HEK293 (cell line): Measurements from ENCODE around the gene CCDC61.

Experiments used
- CTCF ChIA-PET: fragments of 350-600 bp; formaldehyde crosslinking; extraction: SDS; loops from one replicate; lab custom pipeline; 2021; ENCODE audit warnings: antibody characterized with exemption; lab: Yijun Ruan, JAX
- POLR2A ChIA-PET: fragments of 300-600 bp; formaldehyde crosslinking; extraction: SDS; loops from one replicate; lab custom pipeline; 2020; ENCODE audit warnings: antibody characterized with exemption, inconsistent platforms; lab: Yijun Ruan, JAX
- H3K27ac ChIP-seq: fragments of 200-500 bp; sonication (Bioruptor generic); 2 replicates; pipeline ENCODE4 v1.5.1; 2014; ENCODE audit warnings: low read depth, low read length, control low read depth, inconsistent platforms; ENCODE audit errors: extremely low read depth
- H3K36me3 ChIP-seq, 2 experiments: fragments of 200-500 bp in 1 of 2; sonication (Bioruptor generic) in 1 of 2; 1 replicate in 1 of 2; 2 replicates in 1 of 2; pipeline ENCODE4 v1.5.1; 2014 to 2017; ENCODE audit warnings: inconsistent platforms in 2 of 2, low read length in 2 of 2; ENCODE audit not compliant: control insufficient read depth in 2 of 2, insufficient read depth in 1 of 2
- H3K4me1 ChIP-seq: fragments of 200-500 bp; sonication (Bioruptor generic); 2 replicates; pipeline ENCODE4 v1.5.1; 2014; ENCODE audit warnings: mild to moderate bottlenecking, low read length, inconsistent platforms; ENCODE audit not compliant: control insufficient read depth, insufficient read depth
- H3K4me3 ChIP-seq: 2 replicates; pipeline ENCODE4 v1.5.1; 2011; ENCODE audit warnings: low read depth, mild to moderate bottlenecking, control low read depth, low read length, moderate library complexity
- H3K9me3 ChIP-seq: fragments of 200-500 bp; sonication (Bioruptor generic); 2 replicates; pipeline ENCODE4 v1.5.1; 2014; ENCODE audit warnings: low read depth, low read length, inconsistent platforms; ENCODE audit not compliant: control insufficient read depth, insufficient read depth
- FEZF1 ChIP-seq: fragments of 450-650 bp; formaldehyde crosslinking; IDR thresholded peaks from 2 replicates; pipeline ENCODE4 v1.5.1; 2016; ENCODE audit warnings: missing biosample characterization, missing genetic modification characterization
- PRDM1 ChIP-seq: fragments of 450-650 bp; formaldehyde crosslinking; IDR thresholded peaks from 2 replicates; pipeline ENCODE4; 2016; ENCODE audit warnings: missing biosample characterization, missing genetic modification characterization
- ZBTB20 ChIP-seq: fragments of 450-650 bp; formaldehyde crosslinking; IDR thresholded peaks from 2 replicates; pipeline ENCODE4 v1.5.1; 2016; ENCODE audit warnings: missing biosample characterization, missing genetic modification characterization
- ZFP37 ChIP-seq: fragments of 450-650 bp; formaldehyde crosslinking; IDR thresholded peaks from 2 replicates; pipeline ENCODE4 v1.5.1; 2016; ENCODE audit warnings: missing biosample characterization, missing genetic modification characterization
- ZNF19 ChIP-seq: fragments of 450-650 bp; formaldehyde crosslinking; IDR thresholded peaks from 2 replicates; pipeline ENCODE4; 2016; ENCODE audit warnings: missing biosample characterization, missing genetic modification characterization, low read depth
- ZNF24 ChIP-seq: fragments of 450-650 bp; formaldehyde crosslinking; IDR thresholded peaks from 2 replicates; pipeline ENCODE4 v1.5.1; 2016; ENCODE audit warnings: missing biosample characterization, missing genetic modification characterization
- ZNF335 ChIP-seq: fragments of 450-650 bp; formaldehyde crosslinking; conservative IDR thresholded peaks from 2 replicates; pipeline ENCODE4 v1.5.1; 2016; ENCODE audit warnings: missing biosample characterization, missing genetic modification characterization
- ZNF561 ChIP-seq: fragments of 450-650 bp; IDR thresholded peaks from 2 replicates; pipeline ENCODE4 v1.5.1; 2018; ENCODE audit warnings: missing biosample characterization, missing genetic modification characterization, borderline replicate concordance
- ZSCAN23 ChIP-seq: fragments of 450-650 bp; formaldehyde crosslinking; IDR thresholded peaks from 2 replicates; pipeline ENCODE4 v1.5.1; 2016; ENCODE audit warnings: missing biosample characterization, missing genetic modification characterization

The CCDC61 gene

DNA sequence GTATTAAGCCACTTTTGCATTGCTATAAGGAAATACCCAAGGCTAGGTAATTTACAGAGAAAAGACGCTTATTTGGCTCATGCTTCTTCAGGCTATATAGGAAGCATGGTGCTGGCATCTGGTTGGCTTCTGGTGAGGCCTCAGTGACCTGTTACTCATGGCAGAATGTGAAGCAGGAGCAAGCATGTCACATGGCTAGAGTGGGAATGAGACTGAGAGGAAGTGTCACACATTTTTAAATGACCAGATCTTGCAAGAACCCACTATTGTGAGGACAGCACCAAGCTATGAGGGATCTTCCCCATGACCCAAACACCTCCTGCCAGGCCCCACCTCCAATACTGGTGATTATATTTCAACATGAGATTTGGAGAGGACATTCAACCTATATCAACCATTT, 71.2 kb downstream of the CCDC61 start:
- Histone ChIP-seq H3K9me3 (0 out of 2 replicates have a peak, but pooled peaks cover 2% of the 10 kb centered on the region), H3K27ac (no peak overlapping the region), H3K36me3 (no peaks in the 10 kb centered on the region), H3K4me1 (peaks cover 27% of the 10 kb centered on the region), H3K4me3 (no peak overlapping the region)
- TF ChIP-seq ZNF24 (tag by site-specific recombination) (no peak), ZNF19 (tag by site-specific recombination) (no peak), ZSCAN23 (tag by site-specific recombination) (no peak), ZNF561 (tag by site-specific recombination) (no peak), PRDM1 (tag by site-specific recombination) (no peak), ZBTB20 (tag by site-specific recombination) (no peak)
- ChIA-PET CTCF (interaction anchor here (0.6 to 5.2 kb wide), 6 partner anchors 10 to 139 kb away, joined by 3 to 42 read pairs (median 6); no protein-coding TSS in a partner anchor), POLR2A (interaction anchor here (1.4 kb wide), 1 partner anchor 71 kb away, joined by 4 read pairs; the partner anchor contains the start of gene CCDC61)

GRCh38 chr19:46067691-46068090, 72.4 kb downstream of the CCDC61 start:
- ChIA-PET POLR2A (interaction anchor here (1.4 kb wide), 2 partner anchors 72 to 73 kb away, joined by 4 to 5 read pairs; partner anchors contain the start of gene CCDC61), CTCF (interaction anchor here (0.7 to 5.2 kb wide), 7 partner anchors 9 to 48 kb away, joined by 3 to 42 read pairs (median 5); no protein-coding TSS in a partner anchor)
- Histone ChIP-seq H3K36me3 (no peaks in the 10 kb centered on the region), H3K27ac (no peak overlapping the region), H3K4me1 (peaks cover 27% of the 10 kb centered on the region), H3K9me3 (no peaks in the 10 kb centered on the region), H3K4me3 (no peak overlapping the region)
- no peak for TF ChIP-seq ZFP37 (tag by site-specific recombination)
- no peak for TF ChIP-seq ZNF335
- TF ChIP-seq FEZF1 (tag by site-specific recombination) = no peak
